Keratinocyte (primary cell): ENCODE results near the gene NR2C2AP. TPM values are rescaled to one million over a fixed set of nuclear protein-coding genes. Genes with fewer than 3 reads are reported as not detected.

Experiments used
- DNase-seq: peaks from one replicate; pipeline ENCODE4 v3.0.0-alpha.2; 2011; ENCODE audit warnings: low read depth, missing footprints, low spot score
- FAIRE-seq: peaks from 2 replicates; lab custom pipeline; 2011; peaks lifted over from hg19 to GRCh38; lab: Jason Lieb, UNC
- H2AFZ ChIP-seq: 2 replicates; pipeline ENCODE4 v1.6.0; 2012; ENCODE audit warnings: low read length, control low read depth, inconsistent platforms; ENCODE audit not compliant: control insufficient read depth
- H3K27ac ChIP-seq: 2 replicates; pipeline ENCODE4 v1.5.1; 2011; ENCODE audit warnings: low read length; ENCODE audit not compliant: control insufficient read depth, insufficient read depth
- H3K27me3 ChIP-seq: 3 replicates; pipeline ENCODE4 v1.6.0; 2011; ENCODE audit warnings: low read length; ENCODE audit not compliant: control insufficient read depth, insufficient read depth; ENCODE audit errors: extremely low read depth
- H3K36me3 ChIP-seq, 2 experiments: 2 replicates in 1 of 2; 3 replicates in 1 of 2; pipeline ENCODE4 v1.5.1; 2011; ENCODE audit warnings: low read length in 2 of 2, mild to moderate bottlenecking in 1 of 2; ENCODE audit not compliant: control insufficient read depth in 2 of 2, insufficient read depth in 2 of 2; ENCODE audit errors: extremely low read depth in 1 of 2
- H3K4me1 ChIP-seq: 3 replicates; pipeline ENCODE4 v1.5.1; 2011; ENCODE audit warnings: low read length; ENCODE audit not compliant: control insufficient read depth, insufficient read depth; ENCODE audit errors: extremely low read depth
- H3K4me2 ChIP-seq: 3 replicates; pipeline ENCODE4 v1.6.0; 2011; ENCODE audit warnings: low read depth, low read length; ENCODE audit not compliant: control insufficient read depth, insufficient read depth; ENCODE audit errors: extremely low read depth
- H3K4me3 ChIP-seq, 3 experiments: fragments of 200-600 bp in 1 of 3; sonication (generic) in 1 of 3; 2 replicates in 2 of 3; 3 replicates in 1 of 3; pipeline ENCODE4 v1.5.1; 2011 to 2016; ENCODE audit warnings: low read length in 3 of 3, mild to moderate bottlenecking in 3 of 3, control low read depth in 2 of 3, inconsistent platforms in 1 of 3, low read depth in 1 of 3, mixed read lengths in 1 of 3, mixed run types in 1 of 3, moderate library complexity in 1 of 3; ENCODE audit not compliant: control insufficient read depth in 2 of 3, insufficient read depth in 2 of 3; ENCODE audit errors: extremely low read depth in 1 of 3
- H3K79me2 ChIP-seq: 2 replicates; pipeline ENCODE4 v1.6.0; 2012; ENCODE audit warnings: low read length; ENCODE audit not compliant: control insufficient read depth, insufficient read depth
- H3K9ac ChIP-seq: 3 replicates; pipeline ENCODE4 v1.6.0; 2011; ENCODE audit warnings: low read length; ENCODE audit not compliant: control insufficient read depth, insufficient read depth; ENCODE audit errors: extremely low read depth
- H3K9me1 ChIP-seq: 3 replicates; pipeline ENCODE4 v1.6.0; 2011; ENCODE audit warnings: low read length; ENCODE audit not compliant: control insufficient read depth, insufficient read depth; ENCODE audit errors: extremely low read depth
- H3K9me3 ChIP-seq: 2 replicates; pipeline ENCODE4 v1.5.1; 2012; ENCODE audit warnings: low read depth, low read length; ENCODE audit not compliant: control insufficient read depth
- H4K20me1 ChIP-seq: 3 replicates; pipeline ENCODE4 v1.6.0; 2011; ENCODE audit warnings: low read length; ENCODE audit not compliant: control insufficient read depth, insufficient read depth; ENCODE audit errors: extremely low read depth
- CTCF ChIP-seq, 3 experiments: IDR thresholded peaks in 1 of 3; conservative IDR thresholded peaks in 1 of 3; optimal IDR thresholded peaks in 1 of 3; 2 replicates in 2 of 3; 3 replicates in 1 of 3; pipeline versions ENCODE3 to v1.5.1; 2011; ENCODE audit warnings: low read length in 3 of 3, mild to moderate bottlenecking in 3 of 3, moderate library complexity in 2 of 3, control low read depth in 1 of 3, inconsistent platforms in 1 of 3; ENCODE audit not compliant: insufficient read depth in 2 of 3; ENCODE audit errors: extremely low read depth in 1 of 3
- EZH2 ChIP-seq: IDR thresholded peaks from one replicate; pipeline ENCODE4 v1.6.1; 2012; ENCODE audit warnings: inconsistent platforms, mild to moderate bottlenecking, low read length, moderate library complexity
- dilution Hi-C: fragments of 300-500 bp; cut with MboI; formaldehyde crosslinking; loops from one replicate; pipeline ENCODE4 v1.7.0; 2020; ENCODE audit warnings: low sequenced_read_pairs; ENCODE audit not compliant: extremely low pct_ligation_motif_present
- polyA plus RNA-seq, 5 experiments: library from polyadenylated mRNA; depleted of rRNA in 3 of 5; stranded (reverse) in 3 of 5; stranded (forward) in 1 of 5; unstranded in 1 of 5; fragments of >200 nt; gene quantifications; 1 replicate in 1 of 5; 2 replicates in 3 of 5; 3 replicates in 1 of 5; pipeline versions ENCODE4 v1.2.1 to v1.2.3, GENCODE V29; 2011 to 2012; ENCODE audit warnings: missing spikeins in 2 of 5, low read depth in 1 of 5, low replicate concordance in 1 of 5

NR2C2AP gene
- polyA plus RNA-seq, 1 donor (not counting 4 experiments of a cell fraction or from before 2014, with no cell fraction given), result 12.3 TPM

GRCh38 chr19:19227217-19227616, 24.0 kb upstream of the NR2C2AP start:
- dilution Hi-C loops, result no loop called here
- DNase-seq, result no peak

DNA sequence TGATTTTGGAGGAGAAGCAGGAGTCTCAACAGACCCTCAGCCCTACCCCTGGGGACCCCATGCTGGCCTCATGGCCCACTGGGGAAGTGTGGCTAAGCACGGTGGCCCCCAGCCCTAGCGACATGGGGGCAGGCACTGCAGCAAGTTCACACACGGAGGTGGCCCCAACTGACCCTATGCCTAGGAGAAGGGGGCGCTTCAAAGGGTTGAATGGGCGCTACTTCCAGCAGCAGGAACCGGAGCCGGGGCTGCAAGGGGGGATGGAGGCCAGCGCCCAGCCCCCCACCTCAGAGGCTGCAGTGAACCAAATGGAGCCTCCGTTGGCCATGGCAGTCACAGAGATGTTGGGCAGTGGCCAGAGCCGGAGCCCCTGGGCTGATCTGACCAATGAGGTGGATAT, 23.4 kb upstream of the NR2C2AP start:
- no peaks in the 10 kb centered on the region for H3K79me2 ChIP-seq
- FAIRE-seq (no peak), DNase-seq (no peak)
- H4K20me1 ChIP-seq, result no peaks in the 10 kb centered on the region
- no peaks in the 10 kb centered on the region for H3K9me3 ChIP-seq
- H3K4me1 ChIP-seq, result peaks cover 3% of the 10 kb centered on the region
- no peaks in the 10 kb centered on the region for H3K9me1 ChIP-seq
- H3K27ac ChIP-seq, result no peak overlapping the region
- peaks cover 17% of the 10 kb centered on the region for H3K27me3 ChIP-seq
- no peak overlapping the region for H3K4me3 ChIP-seq
- H3K36me3 ChIP-seq, result no peaks in the 10 kb centered on the region
- TF ChIP-seq CTCF (optimal IDR thresholded peaks at IDR 0.05 in 1 of 3, IDR thresholded peaks at IDR 0.05 in 1 of 3, conservative IDR thresholded peaks at IDR 0.05 in 1 of 3; ENCODE audit: extremely low read depth in 1 of 3, insufficient read depth in 2 of 3, low read length in 3 of 3), result no peak
- TF ChIP-seq EZH2, result no peak
- no peak overlapping the region for H3K9ac ChIP-seq
- H2AFZ ChIP-seq, result no peak overlapping the region
- dilution Hi-C loops, result no loop called here
- H3K4me2 ChIP-seq, result no peak overlapping the region

More at GRCh38 chr19:19227217-19227616, 24.0 kb upstream of the NR2C2AP start:
- peaks cover 17% of the 10 kb centered on the region for H3K27me3 ChIP-seq
- no peak overlapping the region for H3K9ac ChIP-seq
- H2AFZ ChIP-seq, result no peak overlapping the region
- FAIRE-seq, result no peak
- H3K4me1 ChIP-seq, result peaks cover 3% of the 10 kb centered on the region
- no peak overlapping the region for H3K27ac ChIP-seq
- no peaks in the 10 kb centered on the region for H3K9me1 ChIP-seq
- no peaks in the 10 kb centered on the region for H3K79me2 ChIP-seq
- no peaks in the 10 kb centered on the region for H4K20me1 ChIP-seq
- H3K36me3 ChIP-seq, result no peaks in the 10 kb centered on the region
- H3K9me3 ChIP-seq, result no peaks in the 10 kb centered on the region
- H3K4me3 ChIP-seq, result no peak overlapping the region
- no peak overlapping the region for H3K4me2 ChIP-seq
- no peak for TF ChIP-seq CTCF (optimal IDR thresholded peaks at IDR 0.05 in 1 of 3, IDR thresholded peaks at IDR 0.05 in 1 of 3, conservative IDR thresholded peaks at IDR 0.05 in 1 of 3; ENCODE audit: extremely low read depth in 1 of 3, insufficient read depth in 2 of 3, low read length in 3 of 3)
- no peak for TF ChIP-seq EZH2
